NCI-H82 (cell line): ENCODE data around the gene S100A5.

Source experiments
- DNase-seq: peaks from one replicate; lab custom pipeline; 2025; lab: John Stamatoyannopoulos, UW

The S100A5 gene

DNA sequence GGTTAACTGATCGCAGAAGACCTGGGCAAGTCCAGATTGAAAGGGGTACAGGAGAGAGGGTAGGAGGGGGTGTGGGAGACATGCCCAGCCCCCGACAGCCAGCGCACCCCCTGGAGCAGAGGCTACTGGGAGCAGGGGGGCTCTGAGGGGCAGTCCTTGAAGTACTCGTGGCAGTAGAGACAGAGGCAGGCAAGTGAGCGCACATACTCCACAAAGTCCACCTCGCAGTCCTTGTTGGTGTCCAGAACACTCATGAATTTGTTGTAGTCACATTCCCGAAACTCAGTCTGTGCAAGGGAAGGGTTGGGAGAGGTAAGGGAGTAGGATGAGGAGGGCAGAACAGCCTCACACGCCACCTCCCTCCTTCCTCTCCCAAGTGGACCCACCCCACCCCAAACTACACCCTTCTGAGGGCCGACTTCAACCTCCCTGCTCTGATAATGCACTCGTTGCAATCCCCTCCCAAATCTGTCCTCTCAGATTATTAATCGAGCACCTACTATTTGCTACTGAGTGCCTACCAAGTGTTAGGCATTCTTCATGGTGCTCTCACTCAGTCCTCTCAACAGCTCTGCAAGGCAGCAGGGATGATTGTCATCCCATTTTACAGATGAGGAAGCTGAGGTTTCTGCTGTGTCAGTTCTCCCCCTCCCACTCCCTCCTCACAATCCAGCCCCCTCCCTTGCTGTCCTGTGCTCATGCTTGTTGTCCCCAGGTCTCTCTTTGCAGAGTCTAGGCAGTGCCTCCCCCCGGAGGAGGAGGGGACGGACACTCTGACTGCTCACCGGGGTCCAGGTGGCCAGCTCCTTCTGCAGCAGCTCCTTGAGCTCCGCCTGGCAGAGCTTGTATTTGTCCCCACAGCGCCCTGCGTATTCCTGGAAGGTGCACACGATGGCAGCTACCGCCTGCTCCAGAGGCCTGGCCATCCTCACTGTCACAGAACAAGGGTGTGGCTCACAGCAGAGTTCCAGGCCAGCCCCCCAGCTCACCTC, 7.1 kb upstream of the S100A5 start:
- no peak for DNase-seq

GRCh38 chr1:153546796-153547559, 6.2 kb upstream of the S100A5 start:
- DNase-seq = peak; percentile 48

DNA sequence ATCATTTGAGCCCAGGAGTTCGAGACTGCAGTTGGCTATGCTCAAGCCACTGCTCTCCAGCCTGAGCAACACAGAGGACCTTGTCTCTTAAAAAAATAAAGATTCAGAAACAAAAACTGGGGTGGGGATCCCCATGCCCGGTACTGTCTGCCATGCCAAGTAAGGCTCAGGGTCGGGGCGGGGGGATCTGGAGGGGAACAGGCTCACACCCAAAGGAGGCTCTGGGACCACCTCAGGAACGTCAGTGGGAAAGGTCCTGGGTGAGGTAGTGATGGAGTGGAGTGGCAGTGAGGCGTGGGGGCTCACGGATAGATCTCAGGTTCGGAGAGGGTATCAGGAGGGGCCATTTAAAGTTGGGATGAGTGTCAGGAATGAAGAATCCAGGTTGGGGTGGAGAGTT, 5.6 kb upstream of the S100A5 start:
- DNase-seq = no peak

GRCh38 chr1:153545067-153546055, 4.6 kb upstream of the S100A5 start, which contains the start of gene S100A4:
S100A4 (minus strand) TSS chr1:153545806; CDS start chr1:153544794, 1,012 bp downstream.
- peak; percentile 99 for DNase-seq

GRCh38 chr1:153544453-153545066, 3.8 kb upstream of the S100A5 start:
- DNase-seq = peak; percentile 64

- no peak for DNase-seq
These were observed 3.0 kb upstream of the S100A5 start for GRCh38 chr1:153543736-153544135.

DNA sequence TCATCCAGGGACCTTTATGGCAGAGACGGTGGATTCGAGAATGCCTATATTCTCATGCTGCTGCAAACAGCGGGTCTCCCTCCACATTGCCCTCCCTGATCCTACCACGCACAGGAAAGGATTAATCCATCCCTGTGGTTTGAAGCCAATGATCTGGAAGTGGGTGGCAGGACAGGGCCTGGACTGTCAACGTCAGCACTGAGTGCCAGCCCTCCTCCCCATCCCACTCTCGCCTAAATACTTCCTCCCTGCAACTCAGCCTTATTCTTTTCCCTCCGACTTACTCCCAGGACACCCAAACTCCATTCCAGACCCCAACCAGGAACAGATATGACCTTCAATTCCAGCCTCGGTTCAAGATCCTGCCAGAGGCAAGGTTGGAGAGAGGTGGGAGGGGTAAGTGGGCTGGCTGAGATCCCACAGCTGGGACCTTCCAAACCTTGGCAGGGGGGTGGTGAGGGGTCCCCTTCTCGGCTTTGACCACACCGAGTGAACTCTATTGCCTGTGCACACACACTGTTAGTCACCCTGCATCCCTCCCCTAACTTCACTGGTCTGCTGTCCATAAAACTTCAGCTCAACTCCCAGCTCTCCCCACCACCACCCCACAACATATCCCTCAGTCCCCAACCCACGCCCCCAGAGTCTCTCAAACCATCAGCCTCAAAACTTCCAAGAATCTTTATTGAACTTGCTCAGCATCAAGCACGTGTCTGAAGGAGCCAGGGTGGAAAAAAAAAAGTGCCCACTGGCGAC, 2.4 kb upstream of the S100A5 start:
- no peak for DNase-seq

- no peak for DNase-seq
These were observed 1.2 kb upstream of the S100A5 start for GRCh38 chr1:153541641-153542590.

DNA sequence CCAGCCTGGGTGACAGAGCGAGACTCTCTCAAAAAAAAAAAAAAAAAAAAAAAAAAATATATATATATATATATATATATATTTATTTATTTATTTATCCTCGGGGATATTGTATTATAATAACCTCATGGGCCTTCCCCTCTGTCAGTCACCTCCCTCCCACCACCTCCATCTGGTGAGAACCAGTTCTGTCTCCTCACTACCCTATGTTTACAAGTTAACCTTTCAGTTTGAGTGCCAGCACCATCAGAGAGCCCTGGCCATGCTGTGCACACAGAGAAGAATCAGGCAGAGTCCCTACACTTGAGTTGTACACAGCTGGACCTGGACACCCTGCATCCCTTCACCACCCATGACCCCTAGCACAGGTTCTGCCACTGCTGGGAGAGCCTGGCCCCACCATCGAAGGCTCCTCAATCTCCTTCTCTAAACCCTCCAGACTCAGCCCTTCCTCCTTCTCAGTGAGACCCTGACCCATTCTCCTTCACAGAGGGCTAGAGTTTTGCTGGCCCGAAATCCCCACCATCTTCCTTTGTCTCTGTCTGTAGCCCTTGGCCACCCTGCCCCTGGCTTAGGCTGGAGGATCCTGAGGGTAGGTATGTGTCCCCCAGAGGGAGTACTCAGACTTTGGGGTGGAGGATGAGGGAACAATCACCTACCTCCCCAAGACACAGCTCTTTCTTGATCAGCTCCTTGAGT, 1.2 kb downstream of the S100A5 start:
- DNase-seq = no peak

- peak; percentile 97 for DNase-seq
These were observed 2.4 kb downstream of the S100A5 start for GRCh38 chr1:153538315-153538821.

- DNase-seq = no peak
These were observed 3.4 kb downstream of the S100A5 start for GRCh38 chr1:153537376-153537730.

DNA sequence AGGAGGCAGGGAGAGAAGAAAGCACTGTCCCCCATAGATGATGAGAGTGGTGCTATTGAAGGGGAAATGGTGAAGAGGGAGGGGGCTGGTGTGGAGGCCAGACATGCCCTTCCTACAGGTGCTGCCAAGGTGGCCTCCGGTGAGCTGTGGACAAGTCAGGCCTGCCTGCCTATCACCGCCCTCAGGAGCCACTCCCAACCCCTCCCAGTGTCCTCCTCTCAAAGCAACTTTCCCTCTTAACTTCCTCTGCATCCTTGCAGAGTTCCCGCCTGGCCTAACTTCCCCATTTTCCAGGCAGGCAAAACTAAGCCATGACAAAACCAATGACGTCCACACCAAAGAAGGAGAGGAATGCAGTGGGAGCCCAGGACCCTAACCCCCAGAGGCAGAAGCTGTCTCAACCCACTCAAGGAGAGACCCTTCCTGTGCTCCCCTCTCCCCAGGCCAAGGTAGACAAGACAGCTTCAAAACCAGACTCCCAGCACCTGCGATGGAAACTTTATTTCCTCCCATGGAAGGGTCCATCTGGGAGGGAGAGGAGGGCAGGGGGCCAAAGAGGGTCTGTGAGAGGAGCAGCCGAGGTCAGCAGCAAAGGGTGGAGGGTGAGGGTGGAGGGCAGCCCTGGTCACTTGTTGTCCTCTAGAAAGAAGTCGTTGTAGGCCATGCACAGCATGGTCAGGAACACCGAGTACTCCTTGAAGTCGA, 3.9 kb downstream of the S100A5 start:
- no peak for DNase-seq

DNA sequence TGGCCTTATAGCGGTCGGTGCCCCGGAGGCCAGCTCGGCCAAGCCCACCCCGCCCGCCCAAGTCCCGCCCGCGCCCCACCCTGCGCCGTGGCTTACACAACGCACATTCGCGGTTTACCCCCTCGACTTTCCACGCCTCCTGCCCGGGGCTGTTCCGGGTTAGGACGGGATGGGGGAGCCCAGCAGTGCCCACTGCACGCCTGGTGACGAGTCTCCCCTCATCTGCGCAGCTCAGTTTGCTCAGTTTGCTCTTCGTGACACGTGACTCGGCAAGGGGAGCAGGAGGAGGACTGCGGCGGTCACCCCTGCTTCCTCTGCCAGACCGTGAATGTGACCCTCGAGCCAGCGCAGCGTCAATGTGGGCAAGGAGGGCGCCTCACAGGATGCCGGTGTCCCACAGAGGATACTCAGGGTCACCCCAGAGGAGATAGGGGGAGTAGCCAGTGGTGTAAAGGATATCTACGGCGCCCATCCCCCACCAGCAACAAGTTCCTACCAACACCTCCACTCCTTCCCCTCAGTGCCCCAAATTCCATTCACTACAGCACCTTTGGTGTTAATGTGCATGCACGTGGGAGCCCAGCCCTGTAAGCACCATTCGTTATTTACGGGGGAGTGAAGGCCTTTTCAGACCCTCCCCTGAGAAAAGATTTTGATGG, 4.6 kb downstream of the S100A5 start:
- DNase-seq = no peak

GRCh38 chr1:153535242-153536011, 5.3 kb downstream of the S100A5 start, which contains the start of gene S100A6:
S100A6 (minus strand) TSS chr1:153535991; CDS start chr1:153535339, 652 bp downstream.
- DNase-seq = no peak

DNA sequence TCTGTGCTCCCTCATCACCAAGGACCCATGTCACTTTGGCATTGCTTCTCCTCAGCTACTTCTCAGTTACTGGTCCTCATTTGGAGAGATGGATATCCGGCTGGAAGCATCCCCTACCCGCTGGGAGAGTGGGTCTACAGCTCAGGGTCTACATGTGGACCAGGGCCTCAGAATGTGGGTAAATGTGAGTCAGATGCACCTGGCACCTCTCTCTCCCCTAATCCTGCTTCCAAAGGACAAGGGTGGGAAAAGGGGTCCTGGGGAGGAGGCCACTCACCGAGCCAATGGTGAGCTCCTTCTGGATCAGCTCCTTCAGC, 5.9 kb downstream of the S100A5 start:
- DNase-seq = no peak

- DNase-seq = no peak
These were observed 6.4 kb downstream of the S100A5 start for GRCh38 chr1:153534226-153534924.
